ENCODE results near the gene MAD1L1. TPM values are rescaled to one million over a fixed set of nuclear protein-coding genes. Genes with fewer than 3 reads are reported as not detected.

Gene MAD1L1
- total RNA-seq, 4 donors from 2014 or later, result 18.4 to 39.1 (median 25.7) TPM

GRCh38 chr7:2007551-2007950 is 225.2 kb downstream of the MAD1L1 start:
- TF ChIP-seq CTCF (IDR thresholded peaks at IDR 0.05), result no peak
- ATAC-seq (ENCODE audit: low FRiP score) (no peak), DNase-seq (ENCODE audit: low spot score) (no peak)

- no peak for TF ChIP-seq CTCF (IDR thresholded peaks at IDR 0.05)
- peak; percentile 13 for DNase-seq (ENCODE audit: low spot score)
- ATAC-seq (ENCODE audit: low FRiP score), result no peak
Observed at GRCh38 chr7:2006921-2007381, 225.8 kb downstream of the MAD1L1 start.

- ATAC-seq (ENCODE audit: low FRiP score), result no peak
- TF ChIP-seq CTCF (IDR thresholded peaks at IDR 0.05), result no peak
- DNase-seq (ENCODE audit: low spot score), result no peak
Observed at GRCh38 chr7:2006231-2006771, 226.4 kb downstream of the MAD1L1 start.

DNA sequence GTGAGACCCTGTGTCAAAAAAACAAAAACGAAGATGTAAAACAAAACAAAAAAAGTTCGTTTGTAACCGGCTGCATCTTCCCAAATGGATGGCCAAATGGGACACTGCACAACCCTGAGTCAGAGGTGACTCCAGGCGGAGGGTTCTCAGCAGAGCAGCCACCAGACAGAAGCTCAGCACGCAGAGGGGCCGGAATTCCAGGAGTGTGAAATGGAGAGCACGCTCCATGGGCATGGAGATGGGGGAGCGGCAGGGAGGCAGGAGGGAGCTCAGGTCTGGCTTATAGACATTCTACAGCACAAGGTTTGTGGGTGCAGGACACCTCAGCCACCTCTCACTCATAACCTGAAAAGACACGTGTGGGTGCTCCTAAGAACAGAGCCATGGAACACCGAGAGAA is 227.0 kb downstream of the MAD1L1 start:
- DNase-seq (ENCODE audit: low spot score) (no peak), ATAC-seq (ENCODE audit: low FRiP score) (no peak)
- TF ChIP-seq CTCF (IDR thresholded peaks at IDR 0.05), result no peak

GRCh38 chr7:2004841-2005725 is 227.7 kb downstream of the MAD1L1 start:
- DNase-seq (ENCODE audit: low spot score) (peak; percentile 10), ATAC-seq (ENCODE audit: low FRiP score) (no peak)
- TF ChIP-seq CTCF (IDR thresholded peaks at IDR 0.05), result no peak

DNA sequence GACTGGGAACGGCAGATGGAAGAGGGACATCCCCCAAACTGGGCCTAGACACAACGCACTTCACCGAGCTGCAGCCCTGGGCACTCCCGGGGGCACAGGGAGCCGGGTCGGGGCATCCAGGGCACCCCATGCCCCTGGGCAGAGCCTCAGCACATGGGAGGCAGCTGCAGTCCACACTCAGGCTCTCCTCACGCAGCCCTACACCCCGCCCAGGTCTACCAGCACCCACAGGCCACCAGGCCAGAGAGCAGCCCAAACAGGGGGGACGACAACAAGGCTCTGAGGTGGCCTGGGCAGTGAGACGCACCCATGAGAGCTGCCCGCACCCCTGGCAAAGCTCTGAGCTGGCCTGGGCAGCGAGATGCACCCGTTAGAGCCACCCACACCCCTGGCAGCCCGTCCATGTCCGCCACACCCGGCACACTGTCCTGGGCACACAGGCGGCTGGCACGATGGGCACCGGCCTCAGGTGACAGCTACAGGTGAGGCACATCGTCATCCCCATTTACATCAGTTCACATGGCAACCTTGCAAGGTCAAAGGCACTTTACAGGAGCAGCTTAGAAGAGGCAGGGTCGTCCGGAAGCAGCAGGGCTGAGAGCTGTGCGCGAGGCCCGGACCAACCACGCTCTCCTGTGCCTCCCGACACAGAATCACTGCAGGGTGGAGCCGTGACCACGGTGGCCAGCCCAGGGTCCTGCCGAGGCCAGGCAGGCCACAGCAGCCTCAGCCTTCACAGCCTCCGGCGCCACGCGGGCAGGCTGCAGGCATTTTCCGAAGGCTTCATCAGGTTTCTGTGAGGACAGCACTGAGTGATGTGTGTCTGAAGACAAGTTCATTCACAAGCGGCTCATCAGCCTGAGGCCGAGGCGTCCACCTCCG is 228.6 kb downstream of the MAD1L1 start:
- no peak for TF ChIP-seq CTCF (IDR thresholded peaks at IDR 0.05)
- DNase-seq (ENCODE audit: low spot score) (peak; percentile 16), ATAC-seq (ENCODE audit: low FRiP score) (no peak)
